HCT116 (cell line): Measurements from ENCODE around the gene SYTL4. TPM values are rescaled to one million over a fixed set of nuclear protein-coding genes. Genes with fewer than 3 reads are reported as not detected.

Experiments used
- ATAC-seq: fragments of 200-7000 bp; cut with Tn5 transposase; 2 replicates; pipeline ENCODE4 v1.9.1; 2020; ENCODE audit warnings: mild to moderate bottlenecking, moderate library complexity
- BruUV-seq: library from RNA; stranded (reverse); fragments of 400-500 nt; replicated peaks from 2 replicates; lab custom pipeline; 2021; lab: Mats Ljungman, UMichigan
- CTCF ChIA-PET: fragments of 300-600 bp; sonication (Branson Sonifier 250); formaldehyde crosslinking; loops from one replicate; lab custom pipeline; 2021; ENCODE audit warnings: antibody characterized with exemption; lab: Charles Lee
- POLR2A ChIA-PET: fragments of 300-600, 350-600 bp; sonication (Branson Sonifier 250); formaldehyde crosslinking; loops from one replicate; lab custom pipeline; 2021; ENCODE audit warnings: antibody characterized with exemption; lab: Charles Lee
- RAD21 ChIA-PET, 2 experiments: fragments of 300-600 bp; sonication (Branson Sonifier 250); formaldehyde crosslinking; loops; one replicate each; lab custom pipeline; 2023; ENCODE audit warnings: low total read pairs in 2 of 2; ENCODE audit not compliant: uncharacterized antibody in 2 of 2, unreplicated experiment in 2 of 2, low non-redundant PET in 1 of 2; lab: Charles Lee
- DNase-seq: peaks from one replicate; pipeline ENCODE4 v3.0.0-alpha.2; 2010; ENCODE audit warnings: low read depth, low spot score
- H2AFZ ChIP-seq: fragments of 200-600 bp; shearing (Covaris generic), sonication (generic); 2 replicates; pipeline ENCODE4 v1.6.1; 2017; ENCODE audit warnings: low read depth, mixed run types, mixed read lengths, antibody characterized with exemption, low read length; ENCODE audit not compliant: poor library complexity, severe bottlenecking
- H3K27ac ChIP-seq: 2 replicates; pipeline ENCODE4 v1.5.1; 2012; ENCODE audit warnings: low read depth, low read length
- H3K27me3 ChIP-seq: fragments of 200-600 bp; sonication (generic); 2 replicates; pipeline ENCODE4 v1.6.1; 2016; ENCODE audit warnings: mixed run types, low read length, mixed read lengths; ENCODE audit not compliant: insufficient read depth
- H3K36me3 ChIP-seq, 2 experiments: fragments of 200-500 bp in 1 of 2; fragments of 200-600 bp in 1 of 2; sonication (Bioruptor generic) in 1 of 2; sonication (generic) in 1 of 2; 2 replicates each; pipeline versions ENCODE4 v1.5.1 to v1.6.1; 2014 to 2016; ENCODE audit warnings: low read length in 2 of 2, inconsistent platforms in 1 of 2, mixed read lengths in 1 of 2, mixed run types in 1 of 2; ENCODE audit not compliant: insufficient read depth in 2 of 2, control insufficient read depth in 1 of 2
- H3K4me1 ChIP-seq, 2 experiments: fragments of 200-600 bp in 1 of 2; sonication (generic) in 1 of 2; 2 replicates each; pipeline versions ENCODE4 v1.5.1 to v1.6.1; 2012 to 2017; ENCODE audit warnings: low read length in 2 of 2, inconsistent platforms in 1 of 2, mild to moderate bottlenecking in 1 of 2, mixed read lengths in 1 of 2, mixed run types in 1 of 2, moderate library complexity in 1 of 2; ENCODE audit not compliant: insufficient read depth in 2 of 2, control insufficient read depth in 1 of 2
- H3K4me2 ChIP-seq: fragments of 200-600 bp; sonication (generic); 2 replicates; pipeline ENCODE4 v1.6.1; 2017; ENCODE audit warnings: mixed run types, low read length, mixed read lengths
- H3K4me3 ChIP-seq, 2 experiments: fragments of 200-600 bp in 1 of 2; sonication (generic) in 1 of 2; replicated peaks in 1 of 2; 2 replicates each; pipeline ENCODE4 v1.5.1; 2011 to 2016; ENCODE audit warnings: low read length in 2 of 2, control low read depth in 1 of 2, low read depth in 1 of 2, mild to moderate bottlenecking in 1 of 2, mixed read lengths in 1 of 2, mixed run types in 1 of 2
- H3K79me2 ChIP-seq: fragments of 200-600 bp; sonication (generic); 2 replicates; pipeline ENCODE4 v1.6.1; 2017; ENCODE audit warnings: mild to moderate bottlenecking, mixed run types, low read length, moderate library complexity, mixed read lengths; ENCODE audit not compliant: insufficient read depth
- H3K9ac ChIP-seq: fragments of 200-600 bp; sonication (generic); 2 replicates; pipeline ENCODE4 v1.6.1; 2016; ENCODE audit warnings: low read length, mixed read lengths
- H3K9me2 ChIP-seq: fragments of 200-600 bp; sonication (generic), shearing (Covaris generic); 2 replicates; pipeline ENCODE4 v1.6.1; 2017; ENCODE audit warnings: mixed run types, mild to moderate bottlenecking, moderate library complexity; ENCODE audit not compliant: insufficient read depth
- H3K9me3 ChIP-seq, 2 experiments: fragments of 200-500 bp in 1 of 2; fragments of 200-600 bp in 1 of 2; sonication (Bioruptor generic) in 1 of 2; sonication (generic) in 1 of 2; 2 replicates each; pipeline ENCODE4 v1.6.1; 2014 to 2017; ENCODE audit warnings: low read length in 2 of 2, mixed read lengths in 2 of 2, inconsistent platforms in 1 of 2, low read depth in 1 of 2, mild to moderate bottlenecking in 1 of 2, mixed run types in 1 of 2, moderate library complexity in 1 of 2; ENCODE audit not compliant: control insufficient read depth in 1 of 2, insufficient read depth in 1 of 2
- H4K20me1 ChIP-seq: fragments of 200-600 bp; sonication (generic), shearing (Covaris generic); 2 replicates; pipeline ENCODE4 v1.6.1; 2017; ENCODE audit warnings: mixed run types, mild to moderate bottlenecking, moderate library complexity; ENCODE audit not compliant: insufficient read depth
- ATF3 ChIP-seq: IDR thresholded peaks from 2 replicates; pipeline ENCODE4 v1.6.1; 2012
- CEBPB ChIP-seq: IDR thresholded peaks from 2 replicates; pipeline ENCODE4 v1.6.1; 2012; ENCODE audit warnings: low read depth
- EGR1 ChIP-seq: IDR thresholded peaks from 2 replicates; pipeline ENCODE4 v1.6.1; 2012; ENCODE audit warnings: low read depth
- EZH2phosphoT487 ChIP-seq: fragments of 200-600 bp; IDR thresholded peaks from 2 replicates; pipeline ENCODE4 v1.6.1; 2018; ENCODE audit warnings: antibody characterized with exemption, borderline replicate concordance
- FOSL1 ChIP-seq: IDR thresholded peaks from 2 replicates; pipeline ENCODE4 v1.6.1; 2012; ENCODE audit warnings: low read depth
- MAX ChIP-seq: IDR thresholded peaks from 2 replicates; pipeline ENCODE4 v1.6.1; 2012
- POLR2A ChIP-seq: IDR thresholded peaks from 2 replicates; pipeline ENCODE4 v1.7.0; 2011; ENCODE audit warnings: borderline replicate concordance; ENCODE audit not compliant: insufficient read depth, insufficient read length; ENCODE audit errors: extremely low read depth
- POLR2AphosphoS5 ChIP-seq: IDR thresholded peaks from 2 replicates; pipeline ENCODE4 v1.6.1; 2011; ENCODE audit warnings: mild to moderate bottlenecking, low read depth, low read length, moderate library complexity
- RAD21 ChIP-seq: IDR thresholded peaks from 2 replicates; pipeline ENCODE4 v1.6.1; 2012; ENCODE audit warnings: low read depth, mild to moderate bottlenecking
- REST ChIP-seq: IDR thresholded peaks from 2 replicates; pipeline ENCODE4 v1.6.1; 2012; ENCODE audit warnings: low read depth
- SIN3A ChIP-seq: IDR thresholded peaks from 2 replicates; pipeline ENCODE4 v1.6.1; 2012; ENCODE audit warnings: low read depth
- SP1 ChIP-seq: IDR thresholded peaks from 2 replicates; pipeline ENCODE4 v1.6.1; 2012; ENCODE audit warnings: low read depth
- SRF ChIP-seq: IDR thresholded peaks from 2 replicates; pipeline ENCODE4 v1.6.1; 2012; ENCODE audit warnings: low read depth
- TCF7L2 ChIP-seq: IDR thresholded peaks from 2 replicates; pipeline ENCODE4 v1.7.0; 2011; ENCODE audit warnings: borderline replicate concordance, inconsistent platforms; ENCODE audit not compliant: insufficient read depth, insufficient read length; ENCODE audit errors: extremely low read depth
- YY1 ChIP-seq: IDR thresholded peaks from 2 replicates; pipeline ENCODE4 v1.6.1; 2011; ENCODE audit warnings: low read length, low read depth, moderate library complexity, mild to moderate bottlenecking; ENCODE audit not compliant: insufficient replicate concordance; ENCODE audit errors: extremely low read depth
- ZFX ChIP-seq: fragments of 450-650 bp; IDR thresholded peaks from 2 replicates; pipeline ENCODE4 v1.6.1; 2017
- ZNF274 ChIP-seq: fragments of 200-500 bp; sonication (Bioruptor generic); IDR thresholded peaks from 2 replicates; pipeline ENCODE4 v1.6.1; 2014; ENCODE audit warnings: mild to moderate bottlenecking, low read depth, low read length, inconsistent platforms
- intact Hi-C: fragments of 100-400 bp; cut with micrococcal nuclease; formaldehyde crosslinking; loops from 2 replicates; pipeline ENCODE4 v1.10.0; 2022
- total RNA-seq: library from RNA; stranded (reverse); gene quantifications from one replicate; pipeline ENCODE4 v1.2.1, GENCODE V29; 2021; ENCODE audit not compliant: unreplicated experiment

Gene SYTL4
- total RNA-seq, 1 experiment from 2014 or later, result 8.8 TPM

GRCh38 chrX:100747090-100747489, 15.2 kb upstream of the SYTL4 start (continued):
- no peak for TF ChIP-seq REST
- TF ChIP-seq EZH2phosphoT487, result no peak
- no peak for TF ChIP-seq ZNF274
- no peak for TF ChIP-seq ZFX
- TF ChIP-seq MAX, result no peak
- TF ChIP-seq YY1, result no peak
- no peak for TF ChIP-seq SIN3A
- TF ChIP-seq, all 23 proteins: peak for 0

GRCh38 chrX:100745806-100746537, 14.1 kb upstream of the SYTL4 start:
- Histone ChIP-seq H3K27me3 (peaks cover 5% of the 10 kb centered on the region; the same call in 1 of the 2 replicates), H3K4me1 (peaks cover 0 to 11% of the 10 kb centered on the region in 2 experiments; a peak in 2 of 4 replicates), H2AFZ (no peak overlapping the region), H3K9me2 (no peaks in the 10 kb centered on the region), H3K4me3 (no peak overlapping the region), H4K20me1 (no peaks in the 10 kb centered on the region), H3K9me3 (no peaks in the 10 kb centered on the region), H3K4me2 (no peak overlapping the region), H3K27ac (no peak overlapping the region), H3K36me3 (no peaks in the 10 kb centered on the region), H3K9ac (no peak overlapping the region), H3K79me2 (no peaks in the 10 kb centered on the region)
- ChIA-PET CTCF (no interaction called here), POLR2A (no interaction called here), RAD21 (no interaction called here)
- intact Hi-C loops, result no loop called here
- no peak for DNase-seq
- no TSS peak for BruUV-seq
- no peak for ATAC-seq
- TF ChIP-seq POLR2AphosphoS5 (no peak), EZH2phosphoT487 (no peak), SIN3A (no peak), EGR1 (no peak), SP1 (no peak), YY1 (no peak), FOSL1 (no peak), CEBPB (no peak), POLR2A (no peak), REST (no peak), TCF7L2 (no peak), ZNF274 (no peak), ATF3 (no peak), SRF (no peak), MAX (no peak), RAD21 (no peak)
